Peyer's patch (tissue), 4 donors: ENCODE results near the gene SPPL3.

Experiments used
- POLR2A ChIP-seq, 2 donors: fragments of 450-650 bp; IDR thresholded peaks; one replicate each; pipeline ENCODE4 v1.5.1; 2017; ENCODE audit warnings: antibody characterized with exemption in 2 of 2, mild to moderate bottlenecking in 2 of 2, moderate library complexity in 2 of 2
- TF ChIP-seq, protein P1 (sequence below), 6 experiments: fragments of 450-650 bp in 4 of 6; fragments of 200-600 bp in 2 of 6; sonication (generic) in 1 of 6; IDR thresholded peaks; one replicate each; pipeline ENCODE4 v1.5.1; 2017 to 2019; ENCODE audit warnings: antibody characterized with exemption in 6 of 6, mild to moderate bottlenecking in 3 of 6, moderate library complexity in 1 of 6

GRCh38 chr12:120793357-120793756, 110.8 kb downstream of the SPPL3 start:
- TF ChIP-seq, protein P1, sequence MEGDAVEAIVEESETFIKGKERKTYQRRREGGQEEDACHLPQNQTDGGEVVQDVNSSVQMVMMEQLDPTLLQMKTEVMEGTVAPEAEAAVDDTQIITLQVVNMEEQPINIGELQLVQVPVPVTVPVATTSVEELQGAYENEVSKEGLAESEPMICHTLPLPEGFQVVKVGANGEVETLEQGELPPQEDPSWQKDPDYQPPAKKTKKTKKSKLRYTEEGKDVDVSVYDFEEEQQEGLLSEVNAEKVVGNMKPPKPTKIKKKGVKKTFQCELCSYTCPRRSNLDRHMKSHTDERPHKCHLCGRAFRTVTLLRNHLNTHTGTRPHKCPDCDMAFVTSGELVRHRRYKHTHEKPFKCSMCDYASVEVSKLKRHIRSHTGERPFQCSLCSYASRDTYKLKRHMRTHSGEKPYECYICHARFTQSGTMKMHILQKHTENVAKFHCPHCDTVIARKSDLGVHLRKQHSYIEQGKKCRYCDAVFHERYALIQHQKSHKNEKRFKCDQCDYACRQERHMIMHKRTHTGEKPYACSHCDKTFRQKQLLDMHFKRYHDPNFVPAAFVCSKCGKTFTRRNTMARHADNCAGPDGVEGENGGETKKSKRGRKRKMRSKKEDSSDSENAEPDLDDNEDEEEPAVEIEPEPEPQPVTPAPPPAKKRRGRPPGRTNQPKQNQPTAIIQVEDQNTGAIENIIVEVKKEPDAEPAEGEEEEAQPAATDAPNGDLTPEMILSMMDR (IDR thresholded peaks at IDR 0.05): no peak
- TF ChIP-seq POLR2A (IDR thresholded peaks at IDR 0.05): no peak
